ENCODE results near the gene DNAH2. TPM values are rescaled to one million over a fixed set of nuclear protein-coding genes. Genes with fewer than 3 reads are reported as not detected.

Gene DNAH2
- total and polyA plus RNA-seq, 2 of the 8 experiments (the other 6 are each of a cell fraction or from before 2014, with no cell fraction given) = 0.13 to 0.18 TPM

DNA sequence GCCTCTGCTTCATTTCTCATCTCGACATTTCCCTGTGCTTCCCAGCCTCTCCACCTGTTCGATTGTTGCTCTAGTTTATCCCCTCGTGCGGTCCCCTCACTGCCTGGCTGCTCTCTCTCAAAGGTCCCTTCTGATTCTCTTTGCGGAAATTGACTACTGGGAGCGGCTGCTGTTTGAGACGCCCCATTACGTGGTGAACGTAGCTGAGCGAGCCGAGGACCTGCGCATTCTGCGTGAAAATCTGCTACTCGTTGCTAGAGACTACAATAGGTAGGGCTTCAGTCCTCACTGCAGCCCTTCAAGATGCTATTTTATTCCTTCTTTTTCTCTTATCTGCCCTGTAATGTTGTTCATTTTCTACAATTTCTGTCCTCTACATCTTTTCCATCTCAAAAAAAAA lies 39.4 kb downstream of the DNAH2 start:
- H3K23ac ChIP-seq (ENCODE audit: insufficient read length) = no peak overlapping the region
- no peaks in the 10 kb centered on the region; the same call in 1 of the 2 replicates for H3K23me2 ChIP-seq (ENCODE audit: low read depth, low read length)
- no peak overlapping the region for H3K56ac ChIP-seq (replicated peaks; ENCODE audit: insufficient read length, low read depth, low read length)
- 91% methylated on average over 14 of the region's 14 CpGs; no CpG with 5 or more reads in 1 of the 2 experiments for WGBS, 2 experiments (ENCODE audit: extremely low coverage in 1 of 2, insufficient coverage in 1 of 2, insufficient read length in 1 of 2, insufficient replicate concordance in 2 of 2, low coverage in 1 of 2, low lambda C conversion rate in 2 of 2, missing lambda C conversion rate in 1 of 2)
- no peak overlapping the region for H2BK20ac ChIP-seq (ENCODE audit: low read length)
- H4K20me1 ChIP-seq (replicated peaks in 1 of 2; ENCODE audit: control insufficient read depth in 1 of 2, insufficient read depth in 2 of 2, low read length in 2 of 2) = no peaks in the 10 kb centered on the region
- no peak overlapping the region for H3K4ac ChIP-seq (replicated peaks; ENCODE audit: insufficient read length, low read depth, low read length)
- H3K27me3 ChIP-seq (replicated peaks in 1 of 4; ENCODE audit: control insufficient read depth in 3 of 4, extremely low read depth in 1 of 4, insufficient read depth in 3 of 4, low read length in 3 of 4) = no peaks in the 10 kb centered on the region; a peak in 1 of 7 replicates
- no peaks in the 10 kb centered on the region; a peak in 1 of 7 replicates for H3K4me1 ChIP-seq (replicated peaks in 1 of 4; ENCODE audit: control insufficient read depth in 3 of 4, insufficient read depth in 4 of 4, low read length in 3 of 4)
- FAIRE-seq = no peak
- H3K14ac ChIP-seq (ENCODE audit: insufficient read length) = no peak overlapping the region
- no peak overlapping the region for H2BK120ac ChIP-seq (replicated peaks; ENCODE audit: low read depth, low read length)
- H3K79me2 ChIP-seq (ENCODE audit: control insufficient read depth in 1 of 2, insufficient read depth in 2 of 2, low read length in 2 of 2) = no peaks in the 10 kb centered on the region
- no peaks in the 10 kb centered on the region for H3K79me1 ChIP-seq (ENCODE audit: low read depth, low read length)
- no peak overlapping the region for H2AK5ac ChIP-seq (ENCODE audit: low read depth, low read length)
- H4K5ac ChIP-seq (ENCODE audit: insufficient read length, low read depth, low read length) = no peak overlapping the region
- no peaks in the 10 kb centered on the region for H3K36me3 ChIP-seq (ENCODE audit: control insufficient read depth in 2 of 4, insufficient read depth in 4 of 4, low read length in 3 of 4)
- no peak overlapping the region for H2BK12ac ChIP-seq (ENCODE audit: low read depth, low read length)
- no peak overlapping the region for H3K18ac ChIP-seq (ENCODE audit: extremely low read depth, low read length)
- no peak overlapping the region for H4K91ac ChIP-seq (replicated peaks; ENCODE audit: insufficient read length, low read length)
- no peak overlapping the region; the same call in 1 of the 2 replicates for H4K8ac ChIP-seq (ENCODE audit: extremely low read depth, insufficient read depth, low read length)
- no peak overlapping the region for H2BK15ac ChIP-seq (ENCODE audit: low read length)
- H2AFZ ChIP-seq (ENCODE audit: low read length) = no peak overlapping the region
- H3K4me3 ChIP-seq (ENCODE audit: extremely low read depth in 1 of 4, insufficient read depth in 2 of 4, low read depth in 3 of 4, low read length in 4 of 4) = no peak overlapping the region
- H3K27ac ChIP-seq (ENCODE audit: low read depth, low read length) = no peak overlapping the region
- H3K4me2 ChIP-seq (ENCODE audit: insufficient read depth in 1 of 2, low read depth in 2 of 2, low read length in 2 of 2) = no peak overlapping the region
- POLR2A ChIA-PET (ENCODE audit: partially characterized antibody) = interaction anchor here (1.3 kb wide), 1 partner anchor 9 kb away, joined by 3 read pairs; no protein-coding TSS in a partner anchor
- CTCF ChIA-PET (ENCODE audit: partially characterized antibody) = interaction anchor here (0.6 to 3.5 kb wide), 3 partner anchors 13 to 586 kb away, joined by 3 to 26 read pairs (median 5); no protein-coding TSS in a partner anchor
- no peak overlapping the region for H3K9ac ChIP-seq (replicated peaks in 1 of 4; ENCODE audit: extremely low read depth in 1 of 4, low read depth in 3 of 4, low read length in 3 of 4)
- no peak overlapping the region for H2BK5ac ChIP-seq (ENCODE audit: low read depth, low read length)
- no peak for DNase-seq (ENCODE audit: low read depth in 1 of 2, low spot score in 2 of 2)
- no peaks in the 10 kb centered on the region for H3K9me3 ChIP-seq (ENCODE audit: insufficient read depth in 2 of 2, low read depth in 1 of 2, low read length in 1 of 2)
- TF ChIP-seq HDAC2 (IDR thresholded peaks at IDR 0.05; ENCODE audit: borderline replicate concordance in 1 of 2, low read depth in 2 of 2, low read length in 2 of 2) (no peak), CHD1 (IDR thresholded peaks at IDR 0.05; ENCODE audit: low read depth, low read length) (no peak), SIX5 (IDR thresholded peaks at IDR 0.05; ENCODE audit: low read depth, low read length) (no peak), SP2 (IDR thresholded peaks at IDR 0.05; ENCODE audit: low read length) (no peak), TCF12 (IDR thresholded peaks at IDR 0.05; ENCODE audit: low read depth, low read length) (no peak), CREB1 (IDR thresholded peaks at IDR 0.05) (no peak), RXRA (IDR thresholded peaks at IDR 0.05; ENCODE audit: insufficient read depth, low read depth, low read length) (no peak), SRF (IDR thresholded peaks at IDR 0.05; ENCODE audit: low read depth, low read length) (no peak), BRCA1 (IDR thresholded peaks at IDR 0.05; ENCODE audit: low read depth, low read length) (no peak), TBP (IDR thresholded peaks at IDR 0.05; ENCODE audit: low read depth, low read length) (no peak)
- TF ChIP-seq, protein P1, sequence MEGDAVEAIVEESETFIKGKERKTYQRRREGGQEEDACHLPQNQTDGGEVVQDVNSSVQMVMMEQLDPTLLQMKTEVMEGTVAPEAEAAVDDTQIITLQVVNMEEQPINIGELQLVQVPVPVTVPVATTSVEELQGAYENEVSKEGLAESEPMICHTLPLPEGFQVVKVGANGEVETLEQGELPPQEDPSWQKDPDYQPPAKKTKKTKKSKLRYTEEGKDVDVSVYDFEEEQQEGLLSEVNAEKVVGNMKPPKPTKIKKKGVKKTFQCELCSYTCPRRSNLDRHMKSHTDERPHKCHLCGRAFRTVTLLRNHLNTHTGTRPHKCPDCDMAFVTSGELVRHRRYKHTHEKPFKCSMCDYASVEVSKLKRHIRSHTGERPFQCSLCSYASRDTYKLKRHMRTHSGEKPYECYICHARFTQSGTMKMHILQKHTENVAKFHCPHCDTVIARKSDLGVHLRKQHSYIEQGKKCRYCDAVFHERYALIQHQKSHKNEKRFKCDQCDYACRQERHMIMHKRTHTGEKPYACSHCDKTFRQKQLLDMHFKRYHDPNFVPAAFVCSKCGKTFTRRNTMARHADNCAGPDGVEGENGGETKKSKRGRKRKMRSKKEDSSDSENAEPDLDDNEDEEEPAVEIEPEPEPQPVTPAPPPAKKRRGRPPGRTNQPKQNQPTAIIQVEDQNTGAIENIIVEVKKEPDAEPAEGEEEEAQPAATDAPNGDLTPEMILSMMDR (IDR thresholded peaks at IDR 0.05; ENCODE audit: control extremely low read depth in 1 of 3, insufficient read depth in 1 of 3, low read depth in 1 of 3, low read length in 3 of 3) = no peak
- TF ChIP-seq, protein P2, sequence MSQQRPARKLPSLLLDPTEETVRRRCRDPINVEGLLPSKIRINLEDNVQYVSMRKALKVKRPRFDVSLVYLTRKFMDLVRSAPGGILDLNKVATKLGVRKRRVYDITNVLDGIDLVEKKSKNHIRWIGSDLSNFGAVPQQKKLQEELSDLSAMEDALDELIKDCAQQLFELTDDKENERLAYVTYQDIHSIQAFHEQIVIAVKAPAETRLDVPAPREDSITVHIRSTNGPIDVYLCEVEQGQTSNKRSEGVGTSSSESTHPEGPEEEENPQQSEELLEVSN (IDR thresholded peaks at IDR 0.05) = no peak
